Subcutaneous abdominal adipose tissue (tissue), 5 donors: ENCODE results near the gene SYNGR3.

Source experiments
- H3K27ac ChIP-seq: one replicate; pipeline ENCODE4 v1.7.0; 2013; ENCODE audit warnings: low read depth, mild to moderate bottlenecking, inconsistent platforms, low read length, moderate library complexity
- H3K27me3 ChIP-seq, 5 donors: one replicate each; pipeline ENCODE4 v1.7.0; 2013; ENCODE audit warnings: low read length in 5 of 5, inconsistent platforms in 1 of 5; ENCODE audit not compliant: control insufficient read depth in 5 of 5, insufficient read depth in 4 of 5
- H3K36me3 ChIP-seq, 5 donors: one replicate each; pipeline ENCODE4 v1.7.0; 2013; ENCODE audit warnings: low read length in 5 of 5; ENCODE audit not compliant: control insufficient read depth in 5 of 5, insufficient read depth in 5 of 5
- H3K4me1 ChIP-seq, 5 donors: one replicate each; pipeline ENCODE4 v1.7.0; 2013; ENCODE audit warnings: low read length in 5 of 5, mild to moderate bottlenecking in 3 of 5, moderate library complexity in 1 of 5; ENCODE audit not compliant: control insufficient read depth in 5 of 5, insufficient read depth in 5 of 5
- H3K4me3 ChIP-seq, 5 donors: one replicate each; pipeline ENCODE4 v1.7.0; 2013; ENCODE audit warnings: low read length in 5 of 5, low read depth in 1 of 5
- H3K9ac ChIP-seq, 5 donors: one replicate each; pipeline ENCODE4 v1.7.0; 2013; ENCODE audit warnings: low read length in 5 of 5, mild to moderate bottlenecking in 4 of 5, moderate library complexity in 3 of 5
- H3K9me3 ChIP-seq, 5 donors: one replicate each; pipeline ENCODE4 v1.7.0; 2013; ENCODE audit warnings: low read length in 5 of 5; ENCODE audit not compliant: control insufficient read depth in 5 of 5
- donor health status: healthy.
- donor health status: healthy.
- donor health status: healthy.
- donor health status: healthy.
- donor health status: healthy.

SYNGR3 gene

DNA sequence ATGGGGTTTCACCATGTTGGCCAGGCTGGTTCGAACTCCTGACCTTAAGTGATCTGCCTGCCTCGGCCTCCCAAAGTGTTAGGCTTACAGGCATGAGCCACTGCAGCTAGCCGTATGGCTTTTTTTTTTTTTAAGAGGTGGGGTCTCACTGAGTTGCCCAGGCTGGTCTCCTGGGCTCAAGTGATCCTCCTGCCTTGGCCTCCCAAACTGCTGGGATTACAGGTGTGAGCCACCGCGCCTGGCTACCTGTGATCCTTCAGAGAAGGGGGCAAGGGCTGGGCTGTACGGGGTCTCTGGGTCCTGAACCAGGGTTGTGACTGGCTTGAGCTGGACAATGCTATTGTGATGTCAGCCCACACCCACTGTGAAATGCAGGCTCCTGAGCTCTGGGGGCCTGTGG, 23.3 kb upstream of the SYNGR3 start, which contains the start of gene RNF151:
TSS of gene RNF151 (plus strand) at position 397 of the 400 bp plus-strand sequence. CDS start 26 bp downstream, outside the sequence.
- H3K9ac ChIP-seq, result peak within 1 kb of the TSS; percentile 22 to 98 (median 92)
- peaks cover 1 to 30% (median 27%) of the 10 kb centered on the region in 5 donors for H3K4me1 ChIP-seq
- peak within 1 kb of the TSS; percentile 72 to 90 (median 81) for H3K4me3 ChIP-seq
- peak within 1 kb of the TSS; percentile 93 for H3K27ac ChIP-seq
- H3K27me3 ChIP-seq, result no peaks in the 10 kb centered on the region
- H3K36me3 ChIP-seq, result peaks cover 0 to 21% (median 19%) of the 10 kb centered on the region in 5 donors
- H3K9me3 ChIP-seq, result no peaks in the 10 kb centered on the region

DNA sequence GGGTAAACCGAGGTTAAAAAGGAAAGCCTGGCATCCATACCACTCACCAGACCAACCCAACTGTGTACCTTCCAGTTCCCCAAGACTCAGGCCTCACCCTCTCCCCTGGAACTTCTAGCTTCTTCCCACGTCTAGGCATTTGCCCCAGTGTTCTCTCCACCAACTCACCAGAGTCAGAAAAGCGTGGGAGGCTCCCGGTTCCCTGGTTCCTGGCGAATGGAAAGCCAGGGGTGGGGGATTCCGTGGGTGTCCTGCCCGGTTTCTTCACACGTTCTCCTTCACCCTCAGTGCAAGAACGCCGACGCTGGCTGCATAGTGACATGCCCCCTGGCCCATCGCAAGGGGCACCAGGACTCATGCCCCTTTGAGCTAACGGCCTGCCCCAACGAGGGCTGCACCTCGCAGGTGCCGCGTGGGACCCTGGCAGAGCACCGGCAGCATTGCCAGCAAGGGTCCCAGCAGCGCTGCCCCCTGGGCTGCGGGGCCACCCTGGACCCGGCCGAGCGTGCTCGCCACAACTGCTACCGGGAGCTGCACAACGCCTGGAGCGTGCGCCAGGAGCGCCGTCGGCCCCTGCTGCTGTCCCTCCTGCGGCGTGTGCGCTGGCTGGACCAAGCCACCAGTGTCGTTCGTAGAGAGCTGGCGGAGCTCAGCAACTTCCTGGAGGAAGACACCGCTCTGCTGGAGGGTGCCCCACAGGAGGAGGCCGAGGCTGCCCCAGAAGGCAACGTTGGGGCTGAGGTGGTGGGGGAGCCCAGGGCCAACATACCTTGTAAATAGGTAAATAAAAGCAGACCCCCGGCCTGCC, 21.4 kb upstream of the SYNGR3 start:
- H3K4me1 ChIP-seq, result peaks cover 3 to 47% (median 37%) of the 10 kb centered on the region in 5 donors
- H3K27ac ChIP-seq, result no peak overlapping the region
- H3K9me3 ChIP-seq, result no peaks in the 10 kb centered on the region
- H3K36me3 ChIP-seq, result peaks cover 0 to 4% (median 3%) of the 10 kb centered on the region in 5 donors
- no peaks in the 10 kb centered on the region for H3K27me3 ChIP-seq
- H3K9ac ChIP-seq, result no peak overlapping the region
- no peak overlapping the region for H3K4me3 ChIP-seq

DNA sequence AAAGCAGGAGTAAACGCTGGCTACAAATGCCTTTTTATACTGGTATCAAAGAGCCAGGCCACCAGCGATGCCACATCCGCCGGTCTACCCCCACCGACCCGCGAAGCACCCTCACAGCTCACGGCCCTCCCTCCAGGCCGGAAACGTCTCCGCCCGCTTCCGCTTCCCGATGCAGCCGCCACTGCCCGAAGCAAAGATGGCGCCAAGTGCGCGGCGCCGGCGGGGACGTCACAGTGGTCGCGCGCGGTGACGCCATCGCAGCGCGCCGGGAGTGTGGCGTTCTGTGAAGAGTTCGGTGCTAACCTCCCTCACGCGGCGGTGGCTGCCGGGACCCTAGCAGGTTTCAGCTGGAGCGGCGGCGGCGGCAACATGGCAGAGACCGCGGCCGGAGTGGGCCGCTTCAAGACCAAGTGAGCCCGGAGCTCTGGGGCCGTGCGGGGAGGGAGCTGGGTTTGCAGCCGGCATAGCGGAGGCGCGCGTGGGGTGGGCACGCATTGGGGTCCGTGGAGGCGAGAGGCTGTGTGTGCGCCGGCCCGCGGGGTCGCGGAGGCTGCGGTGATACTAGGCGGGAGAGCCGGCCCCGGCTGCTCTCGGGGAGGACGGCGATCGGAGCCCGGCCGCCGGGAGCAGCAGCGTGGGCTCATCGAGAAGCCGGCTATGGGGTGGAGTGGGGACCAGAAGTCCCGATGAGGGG, 17.8 kb upstream of the SYNGR3 start, which contains the start of gene TBL3:
TSS of gene TBL3 (plus strand) at position 258 of the 694 bp plus-strand sequence. CDS start at position 370, 112 bp downstream.
- H3K9me3 ChIP-seq, result no peaks in the 10 kb centered on the region
- H3K36me3 ChIP-seq, result peaks cover 0 to 32% (median 30%) of the 10 kb centered on the region in 5 donors
- H3K27me3 ChIP-seq, result peaks cover 0 to 18% (median 5%) of the 10 kb centered on the region in 5 donors
- peak within 1 kb of the TSS; percentile 91 for H3K27ac ChIP-seq
- H3K9ac ChIP-seq, result peak within 1 kb of the TSS; percentile 87 to 93 (median 88)
- peaks cover 3 to 28% (median 25%) of the 10 kb centered on the region in 5 donors for H3K4me1 ChIP-seq
- H3K4me3 ChIP-seq, result peak within 1 kb of the TSS; percentile 79 to 92 (median 88)

DNA sequence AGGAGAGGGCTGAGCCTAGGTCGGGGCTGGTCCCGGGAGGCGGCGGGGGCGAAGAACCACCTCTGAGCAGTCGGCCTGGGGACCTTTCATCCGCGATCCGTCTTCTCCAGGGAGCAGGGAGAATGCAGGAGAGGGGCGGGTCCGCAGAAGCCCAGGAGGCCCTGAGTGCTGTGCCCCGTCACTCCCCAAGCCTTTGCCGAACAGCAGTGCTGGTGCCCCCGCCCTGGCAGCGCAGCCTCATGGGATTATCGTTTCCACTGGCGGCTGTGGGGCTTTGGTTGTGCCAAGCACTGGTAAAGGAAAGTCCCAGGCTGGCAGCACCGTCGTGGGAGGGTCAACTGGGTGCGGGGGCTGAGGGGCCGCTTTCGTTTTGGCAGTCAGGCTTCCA, 17.3 kb upstream of the SYNGR3 start:
- Histone ChIP-seq H3K4me1 (peaks cover 3 to 28% (median 25%) of the 10 kb centered on the region in 5 donors), H3K36me3 (peaks cover 0 to 37% (median 35%) of the 10 kb centered on the region in 5 donors), H3K9me3 (no peaks in the 10 kb centered on the region), H3K4me3 (peak overlapping the region; percentile 64 to 92 (median 88)), H3K27ac (peak overlapping the region; percentile 91), H3K27me3 (peaks cover 0 to 19% (median 7%) of the 10 kb centered on the region in 5 donors), H3K9ac (peak overlapping the region in 4 of 5 donors; percentile 87 to 93 (median 89))

DNA sequence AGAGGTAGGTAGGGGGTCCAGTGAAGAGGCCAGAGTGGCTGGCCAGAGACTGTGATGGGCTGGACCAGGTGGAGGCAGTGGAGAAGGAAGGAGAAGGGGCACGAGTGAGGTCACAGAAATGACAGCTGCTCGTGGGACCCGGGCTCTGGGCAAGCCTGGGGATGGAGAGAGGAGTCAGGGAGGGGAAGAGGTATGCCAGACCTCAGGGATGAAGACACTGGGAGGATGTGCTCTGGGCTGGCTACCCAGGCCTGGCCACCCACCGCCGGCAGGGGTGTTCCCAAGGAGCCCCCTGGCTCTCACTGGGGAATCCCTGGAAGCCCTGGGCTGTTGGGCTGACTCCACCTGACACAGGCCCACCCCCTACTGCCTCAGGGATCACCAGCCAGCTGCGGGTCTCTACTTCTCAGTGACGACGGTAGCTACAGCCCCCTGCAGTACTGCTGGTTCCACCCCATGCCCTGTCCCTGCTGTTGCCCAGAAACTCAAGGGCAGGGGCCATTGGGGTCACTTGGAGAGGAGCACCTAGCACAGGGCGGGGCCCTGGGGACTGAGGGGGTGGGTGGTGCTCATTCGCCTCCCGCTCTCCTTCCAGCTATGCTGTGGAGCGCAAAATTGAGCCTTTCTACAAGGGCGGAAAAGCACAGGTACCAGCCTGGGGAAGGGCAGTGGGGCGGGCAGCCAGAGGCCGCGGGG, 16.2 kb upstream of the SYNGR3 start:
- Histone ChIP-seq H3K27me3 (peaks cover 0 to 28% (median 16%) of the 10 kb centered on the region in 5 donors), H3K36me3 (peaks cover 0 to 49% (median 46%) of the 10 kb centered on the region in 5 donors), H3K9me3 (no peaks in the 10 kb centered on the region), H3K4me3 (no peak overlapping the region), H3K9ac (no peak overlapping the region), H3K4me1 (peaks cover 3 to 28% (median 25%) of the 10 kb centered on the region in 5 donors), H3K27ac (no peak overlapping the region)

DNA sequence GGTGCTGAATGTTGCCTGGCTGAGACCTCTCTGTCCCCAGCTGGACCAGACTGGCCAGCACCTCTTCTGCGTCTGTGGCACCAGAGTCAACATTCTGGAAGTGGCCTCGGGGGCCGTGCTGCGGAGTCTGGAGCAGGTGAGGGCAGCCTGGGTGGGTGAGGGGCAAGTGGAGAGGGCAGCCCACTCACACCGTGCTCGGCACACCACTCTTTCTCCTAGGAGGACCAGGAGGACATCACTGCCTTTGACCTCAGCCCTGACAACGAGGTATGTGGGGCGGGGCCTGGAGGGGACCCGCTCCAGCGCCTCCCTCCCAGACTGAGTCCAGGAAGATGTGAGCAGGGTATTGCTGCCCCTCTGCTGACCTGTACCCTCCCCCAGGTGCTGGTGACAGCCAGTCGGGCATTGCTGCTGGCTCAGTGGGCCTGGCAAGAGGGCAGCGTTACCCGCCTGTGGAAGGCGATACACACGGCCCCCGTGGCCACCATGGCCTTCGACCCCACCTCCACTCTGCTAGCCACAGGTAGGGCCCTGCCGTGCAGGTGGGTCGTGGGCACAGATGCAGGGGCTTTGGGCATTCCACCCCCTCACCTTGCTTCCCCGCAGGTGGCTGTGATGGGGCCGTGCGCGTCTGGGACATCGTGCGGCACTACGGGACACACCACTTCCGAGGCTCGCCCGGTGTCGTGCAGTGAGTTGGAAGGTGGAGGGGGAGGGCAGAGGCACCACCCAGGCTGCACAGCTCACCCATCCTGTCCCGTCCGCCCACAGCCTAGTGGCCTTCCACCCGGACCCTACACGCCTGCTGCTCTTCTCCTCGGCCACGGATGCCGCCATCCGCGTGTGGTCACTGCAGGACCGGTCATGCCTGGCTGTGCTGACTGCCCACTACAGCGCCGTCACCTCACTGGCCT, 15.4 kb upstream of the SYNGR3 start:
- no peaks in the 10 kb centered on the region for H3K9me3 ChIP-seq
- H3K9ac ChIP-seq, result no peak overlapping the region
- H3K4me3 ChIP-seq, result no peak overlapping the region
- peaks cover 1 to 34% (median 18%) of the 10 kb centered on the region in 5 donors for H3K27me3 ChIP-seq
- peaks cover 3 to 30% (median 26%) of the 10 kb centered on the region in 5 donors for H3K4me1 ChIP-seq
- no peak overlapping the region for H3K27ac ChIP-seq
- peaks cover 0 to 51% (median 48%) of the 10 kb centered on the region in 5 donors for H3K36me3 ChIP-seq

DNA sequence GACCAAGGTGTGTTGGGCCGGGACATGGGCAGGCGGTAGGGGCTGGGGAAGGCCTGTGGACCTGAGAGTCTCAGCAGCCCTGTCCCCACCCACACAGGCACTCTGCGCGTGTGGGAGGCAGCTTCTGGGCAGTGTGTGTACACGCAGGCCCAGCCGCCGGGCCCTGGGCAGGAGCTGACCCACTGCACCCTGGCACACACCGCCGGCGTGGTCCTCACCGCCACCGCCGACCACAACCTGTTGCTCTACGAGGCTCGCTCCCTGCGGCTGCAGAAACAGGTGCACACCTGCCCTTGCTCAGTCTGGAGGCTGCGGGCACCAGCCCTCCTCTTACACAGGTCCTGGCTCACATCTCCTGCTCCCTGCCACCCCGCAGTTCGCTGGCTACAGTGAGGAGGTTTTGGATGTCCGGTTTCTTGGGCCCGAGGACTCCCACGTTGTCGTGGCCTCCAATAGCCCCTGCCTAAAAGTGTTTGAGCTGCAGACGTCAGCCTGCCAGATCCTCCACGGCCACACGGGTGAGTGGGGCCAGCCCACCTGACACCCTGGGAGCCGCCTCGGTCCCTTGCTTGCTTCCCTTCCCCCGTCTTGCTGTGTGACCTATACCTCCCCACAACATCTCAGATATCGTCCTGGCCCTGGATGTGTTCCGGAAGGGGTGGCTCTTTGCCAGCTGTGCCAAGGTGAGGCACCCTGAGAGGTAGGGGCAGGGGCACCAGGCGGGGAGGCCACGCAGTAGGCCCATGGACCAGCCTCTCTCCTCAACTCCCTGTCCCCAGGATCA, 14.1 kb upstream of the SYNGR3 start:
- H3K36me3 ChIP-seq, result peaks cover 0 to 51% (median 48%) of the 10 kb centered on the region in 5 donors
- H3K9me3 ChIP-seq, result no peaks in the 10 kb centered on the region
- no peak overlapping the region for H3K4me3 ChIP-seq
- peaks cover 10 to 46% (median 28%) of the 10 kb centered on the region in 5 donors for H3K27me3 ChIP-seq
- H3K27ac ChIP-seq, result no peak overlapping the region
- no peak overlapping the region for H3K9ac ChIP-seq
- peaks cover 3 to 40% (median 27%) of the 10 kb centered on the region in 5 donors for H3K4me1 ChIP-seq

DNA sequence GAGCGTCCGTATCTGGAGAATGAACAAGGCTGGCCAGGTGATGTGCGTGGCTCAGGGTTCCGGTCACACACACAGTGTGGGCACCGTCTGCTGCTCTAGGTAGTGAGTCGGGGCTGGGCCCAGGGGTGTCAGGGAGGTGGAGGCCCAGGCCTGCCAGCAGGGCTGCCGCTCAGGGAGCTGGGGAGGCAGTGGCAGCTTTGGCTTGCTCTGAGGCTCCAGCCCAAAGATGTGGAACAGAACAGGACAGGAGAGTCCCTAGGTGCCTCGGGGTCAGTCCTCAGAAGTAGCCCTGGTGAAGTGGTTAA, 13.6 kb upstream of the SYNGR3 start:
- no peak overlapping the region for H3K4me3 ChIP-seq
- H3K9me3 ChIP-seq, result no peaks in the 10 kb centered on the region
- H3K9ac ChIP-seq, result no peak overlapping the region
- peaks cover 0 to 51% (median 48%) of the 10 kb centered on the region in 5 donors for H3K36me3 ChIP-seq
- H3K27me3 ChIP-seq, result peaks cover 16 to 50% (median 34%) of the 10 kb centered on the region in 5 donors
- no peak overlapping the region for H3K27ac ChIP-seq
- peaks cover 1 to 35% (median 22%) of the 10 kb centered on the region in 5 donors for H3K4me1 ChIP-seq
